Fibroblast of pulmonary artery (primary cell): ENCODE data around the gene PCGF5.
"Not testable (repeated sequence)": the region's sequence is repeated elsewhere in the genome, so short reads cannot be mapped to it uniquely, and the experiment has no call there.

Source experiments
- DNase-seq: peaks from one replicate; pipeline ENCODE4 v3.0.0-alpha.2; 2010; ENCODE audit warnings: low read depth
- H3K4me3 ChIP-seq: replicated peaks from 2 replicates; pipeline ENCODE4 v1.5.1; 2011; ENCODE audit warnings: low read depth, mild to moderate bottlenecking, control low read depth, low read length, moderate library complexity
- CTCF ChIP-seq: IDR thresholded peaks from 2 replicates; pipeline ENCODE4 v1.5.1; 2011; ENCODE audit warnings: mild to moderate bottlenecking, control low read depth, low read length, inconsistent platforms; ENCODE audit errors: missing control alignments

The PCGF5 gene

GRCh38 chr10:91247360-91248111 lies 27.1 kb downstream of the PCGF5 start:
- no peak for TF ChIP-seq CTCF
- peak; percentile 34 for DNase-seq
- H3K4me3 ChIP-seq: no peak overlapping the region

GRCh38 chr10:91249700-91250099 lies 29.2 kb downstream of the PCGF5 start:
- no peak for TF ChIP-seq CTCF
- no peak overlapping the region for H3K4me3 ChIP-seq
- DNase-seq: no peak

- no peak for DNase-seq
- TF ChIP-seq CTCF: no peak
- H3K4me3 ChIP-seq: no peak overlapping the region
Measured at GRCh38 chr10:91250341-91250740, 29.9 kb downstream of the PCGF5 start.

GRCh38 chr10:91251430-91252056 lies 31.1 kb downstream of the PCGF5 start:
- peak; percentile 75 for DNase-seq
- peak; percentile 90 for TF ChIP-seq CTCF
- no peak overlapping the region for H3K4me3 ChIP-seq

- H3K4me3 ChIP-seq: no peak overlapping the region
- no peak for TF ChIP-seq CTCF
- DNase-seq: no peak
Measured at GRCh38 chr10:91253300-91253699, 32.8 kb downstream of the PCGF5 start.

- TF ChIP-seq CTCF: no peak
- no peak overlapping the region for H3K4me3 ChIP-seq
- no peak for DNase-seq
Measured at GRCh38 chr10:91257310-91257709, 36.8 kb downstream of the PCGF5 start.

GRCh38 chr10:91260417-91260816 lies 40.0 kb downstream of the PCGF5 start:
- H3K4me3 ChIP-seq, DNase-seq: not testable (repeated sequence)
